Neural progenitor cell (in vitro differentiated cells): ENCODE data around the gene OPCML. TPM values are rescaled to one million over a fixed set of nuclear protein-coding genes. Genes with fewer than 3 reads are reported as not detected.

Experiments
- DNase-seq: peaks from one replicate; pipeline ENCODE4 v3.0.0-alpha.2; 2016; ENCODE audit warnings: low spot score
- H2AFZ ChIP-seq: fragments of 200-600 bp; sonication (generic); replicated peaks from 2 replicates; pipeline ENCODE4 v1.6.1; 2016; ENCODE audit warnings: antibody characterized with exemption
- H3F3A ChIP-seq: fragments of 200-600 bp; sonication (generic); 2 replicates; pipeline ENCODE4 v1.6.1; 2016; ENCODE audit warnings: antibody characterized with exemption, low read depth
- H3K27ac ChIP-seq: fragments of 200-600 bp; sonication (generic); 2 replicates; pipeline ENCODE4 v1.5.1; 2016; ENCODE audit warnings: mild to moderate bottlenecking
- H3K27me3 ChIP-seq: fragments of 200-600 bp; sonication (generic); 2 replicates; pipeline ENCODE4 v1.6.1; 2016; ENCODE audit warnings: mild to moderate bottlenecking, moderate library complexity
- H3K36me3 ChIP-seq: fragments of 200-600 bp; sonication (generic); 2 replicates; pipeline ENCODE4 v1.5.1; 2016
- H3K4me1 ChIP-seq: fragments of 200-600 bp; sonication (generic); 2 replicates; pipeline ENCODE4 v1.6.1; 2016; ENCODE audit warnings: mixed run types
- H3K4me2 ChIP-seq: fragments of 200-600 bp; sonication (generic); 2 replicates; pipeline ENCODE4 v1.6.1; 2016
- H3K4me3 ChIP-seq: fragments of 200-600 bp; sonication (generic); 2 replicates; pipeline ENCODE4 v1.5.1; 2016
- H3K79me2 ChIP-seq: fragments of 200-600 bp; sonication (generic); 2 replicates; pipeline ENCODE4 v1.6.1; 2016; ENCODE audit warnings: low read depth
- H3K9ac ChIP-seq: fragments of 200-600 bp; sonication (generic); 2 replicates; pipeline ENCODE4 v1.6.1; 2016
- H3K9me3 ChIP-seq: fragments of 200-600 bp; sonication (generic); 2 replicates; pipeline ENCODE4 v1.5.1; 2016; ENCODE audit warnings: low read depth
- H4K20me1 ChIP-seq: fragments of 200-600 bp; sonication (generic); 2 replicates; pipeline ENCODE4 v1.6.1; 2016; ENCODE audit warnings: low read depth
- H3K27ac Mint-ChIP-seq: 3 replicates; pipeline ENCODE4 v1.8.0; 2021; ENCODE audit warnings: mixed read lengths
- H3K27me3 Mint-ChIP-seq: 2 replicates; pipeline ENCODE4 v1.8.0; 2022; ENCODE audit warnings: low read depth, mild to moderate bottlenecking, inconsistent platforms, moderate library complexity, mixed read lengths; ENCODE audit not compliant: insufficient read depth
- H3K36me3 Mint-ChIP-seq: 3 replicates; pipeline ENCODE4 v1.8.0; 2021; ENCODE audit warnings: mixed read lengths
- H3K4me1 Mint-ChIP-seq: 3 replicates; pipeline ENCODE4 v1.8.0; 2021; ENCODE audit warnings: mixed read lengths
- H3K4me3 Mint-ChIP-seq: 3 replicates; pipeline ENCODE4 v1.8.0; 2021; ENCODE audit warnings: mild to moderate bottlenecking, moderate library complexity, mixed read lengths
- H3K9me3 Mint-ChIP-seq: 3 replicates; pipeline ENCODE4 v1.8.0; 2020; ENCODE audit warnings: mixed read lengths
- EZH2 ChIP-seq: fragments of 200-600 bp; sonication (generic); IDR thresholded peaks from 2 replicates; pipeline ENCODE4 v1.6.1; 2017; ENCODE audit warnings: antibody characterized with exemption, mild to moderate bottlenecking, moderate library complexity
- EZH2phosphoT487 ChIP-seq: fragments of 200-600 bp; sonication (generic); IDR thresholded peaks from 2 replicates; pipeline ENCODE4 v1.6.1; 2017; ENCODE audit warnings: antibody characterized with exemption
- total RNA-seq: library from RNA; depleted of rRNA; stranded (reverse); fragments of >200 nt; gene quantifications from 2 replicates; pipeline ENCODE4 v1.2.3, GENCODE V29; 2015; ENCODE audit warnings: low replicate concordance
- TF ChIP-seq, protein P1 (sequence below): fragments of 200-600 bp; sonication (generic); IDR thresholded peaks from 2 replicates; pipeline ENCODE4 v1.5.1; 2017; ENCODE audit warnings: antibody characterized with exemption, mild to moderate bottlenecking

Gene OPCML
- total RNA-seq, 1 donor from 2014 or later = 0.02 TPM

DNA sequence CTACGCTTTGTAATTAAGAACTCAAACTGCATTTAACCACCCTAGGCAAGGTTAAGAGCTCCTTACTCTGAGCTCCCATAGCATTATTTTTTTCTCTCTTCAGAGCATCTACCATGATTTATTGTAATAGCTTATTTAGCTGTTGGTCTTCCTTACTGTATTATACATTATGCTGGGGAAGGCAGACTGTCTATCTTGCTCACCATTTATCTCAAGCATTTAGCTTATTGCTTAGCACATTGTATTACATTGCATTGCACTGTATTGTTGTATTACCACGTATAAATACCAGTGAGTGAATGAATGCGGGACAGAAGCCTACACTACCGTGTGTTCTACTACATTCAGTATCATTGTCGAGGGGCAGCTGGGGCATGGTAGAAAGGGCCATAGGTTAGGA is 324.3 kb downstream of the OPCML start:
- Mint-ChIP-seq H3K4me1 (no peaks in the 10 kb centered on the region), H3K36me3 (no peaks in the 10 kb centered on the region), H3K4me3 (no peak overlapping the region), H3K9me3 (peaks cover 4% of the 10 kb centered on the region), H3K27ac (no peak overlapping the region), H3K27me3 (no peaks in the 10 kb centered on the region)
- TF ChIP-seq EZH2phosphoT487 = no peak
- TF ChIP-seq, protein P1, sequence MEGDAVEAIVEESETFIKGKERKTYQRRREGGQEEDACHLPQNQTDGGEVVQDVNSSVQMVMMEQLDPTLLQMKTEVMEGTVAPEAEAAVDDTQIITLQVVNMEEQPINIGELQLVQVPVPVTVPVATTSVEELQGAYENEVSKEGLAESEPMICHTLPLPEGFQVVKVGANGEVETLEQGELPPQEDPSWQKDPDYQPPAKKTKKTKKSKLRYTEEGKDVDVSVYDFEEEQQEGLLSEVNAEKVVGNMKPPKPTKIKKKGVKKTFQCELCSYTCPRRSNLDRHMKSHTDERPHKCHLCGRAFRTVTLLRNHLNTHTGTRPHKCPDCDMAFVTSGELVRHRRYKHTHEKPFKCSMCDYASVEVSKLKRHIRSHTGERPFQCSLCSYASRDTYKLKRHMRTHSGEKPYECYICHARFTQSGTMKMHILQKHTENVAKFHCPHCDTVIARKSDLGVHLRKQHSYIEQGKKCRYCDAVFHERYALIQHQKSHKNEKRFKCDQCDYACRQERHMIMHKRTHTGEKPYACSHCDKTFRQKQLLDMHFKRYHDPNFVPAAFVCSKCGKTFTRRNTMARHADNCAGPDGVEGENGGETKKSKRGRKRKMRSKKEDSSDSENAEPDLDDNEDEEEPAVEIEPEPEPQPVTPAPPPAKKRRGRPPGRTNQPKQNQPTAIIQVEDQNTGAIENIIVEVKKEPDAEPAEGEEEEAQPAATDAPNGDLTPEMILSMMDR = no peak
- TF ChIP-seq EZH2 = no peak
- Histone ChIP-seq H3K9me3 (no peaks in the 10 kb centered on the region), H3K36me3 (no peaks in the 10 kb centered on the region), H3K27me3 (no peaks in the 10 kb centered on the region), H3F3A (no peaks in the 10 kb centered on the region), H3K4me3 (no peak overlapping the region), H2AFZ (no peak overlapping the region), H3K9ac (no peak overlapping the region), H3K4me2 (no peak overlapping the region), H3K4me1 (no peaks in the 10 kb centered on the region), H3K79me2 (no peaks in the 10 kb centered on the region), H4K20me1 (no peaks in the 10 kb centered on the region), H3K27ac (no peak overlapping the region)
- no peak for DNase-seq

DNA sequence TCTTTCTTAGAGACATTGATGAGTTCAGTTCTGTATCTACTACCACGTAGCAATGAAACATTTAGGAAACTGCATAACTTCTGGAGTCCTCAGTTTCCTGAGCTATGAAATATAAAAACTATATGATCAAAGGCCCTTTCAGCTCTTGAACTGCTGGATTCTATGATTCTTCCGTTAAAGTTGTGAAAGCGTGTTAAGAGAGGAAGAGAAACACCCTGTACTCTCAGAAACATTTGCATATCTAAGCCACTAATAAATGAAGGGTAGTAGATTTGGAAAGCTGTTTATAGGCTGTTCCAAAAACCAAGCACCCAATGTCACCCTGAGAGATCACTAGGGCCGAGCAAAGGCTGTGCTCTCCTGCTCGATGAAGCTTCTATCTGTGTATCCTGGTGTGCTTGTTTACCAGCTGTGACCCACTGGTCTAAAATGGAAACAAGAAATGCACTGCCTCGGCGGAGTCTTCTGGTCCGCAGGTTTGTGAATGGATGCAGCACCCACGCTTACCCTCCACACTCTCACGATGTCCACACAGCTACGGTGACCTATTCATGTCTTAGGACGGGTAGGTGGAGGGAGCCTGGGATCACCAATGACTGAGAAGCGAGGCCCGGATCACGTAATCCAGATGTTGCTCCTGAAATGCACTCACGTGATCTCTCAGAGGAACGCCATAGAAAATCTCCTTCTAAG is 325.8 kb downstream of the OPCML start:
- no peak overlapping the region for H3K27ac Mint-ChIP-seq
- TF ChIP-seq EZH2 = no peak
- TF ChIP-seq EZH2phosphoT487 = no peak
- TF ChIP-seq, protein P1 = no peak
- no peak overlapping the region for H2AFZ ChIP-seq
- no peak for DNase-seq
- peaks cover 4% of the 10 kb centered on the region for H3K9me3 Mint-ChIP-seq
- no peaks in the 10 kb centered on the region for H3K36me3 ChIP-seq
- H3K27me3 Mint-ChIP-seq = no peaks in the 10 kb centered on the region
- no peak overlapping the region for H3K27ac ChIP-seq
- H3K79me2 ChIP-seq = no peaks in the 10 kb centered on the region
- no peaks in the 10 kb centered on the region for H3K4me1 Mint-ChIP-seq
- no peak overlapping the region for H3K4me2 ChIP-seq
- H3K36me3 Mint-ChIP-seq = no peaks in the 10 kb centered on the region
- no peaks in the 10 kb centered on the region for H3F3A ChIP-seq
- H3K4me1 ChIP-seq = no peaks in the 10 kb centered on the region
- H3K27me3 ChIP-seq = no peaks in the 10 kb centered on the region
- no peak overlapping the region for H3K4me3 Mint-ChIP-seq
- H3K4me3 ChIP-seq = no peak overlapping the region
- H3K9me3 ChIP-seq = no peaks in the 10 kb centered on the region
- H3K9ac ChIP-seq = no peak overlapping the region
- no peaks in the 10 kb centered on the region for H4K20me1 ChIP-seq

DNA sequence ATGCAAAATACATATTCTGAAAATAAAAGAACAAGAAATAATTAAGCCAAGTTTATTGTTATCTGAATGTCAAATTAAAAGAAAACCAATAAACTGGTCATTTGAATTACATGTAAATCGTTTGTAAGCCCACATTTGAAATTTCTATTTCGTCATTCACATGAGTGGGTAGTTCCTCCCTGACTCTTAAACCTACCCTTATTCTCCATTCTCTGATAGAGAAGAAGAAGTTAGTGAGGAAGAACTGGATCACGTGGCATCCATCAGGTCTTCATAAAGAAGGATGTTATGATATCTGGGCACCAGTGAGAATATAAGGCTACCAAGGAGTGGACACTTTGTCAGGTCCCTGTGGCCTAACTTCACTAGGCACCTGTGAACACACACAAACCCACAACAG is 328.1 kb downstream of the OPCML start:
- Mint-ChIP-seq H3K4me1 (no peaks in the 10 kb centered on the region), H3K27me3 (no peaks in the 10 kb centered on the region), H3K4me3 (no peak overlapping the region), H3K36me3 (no peaks in the 10 kb centered on the region), H3K9me3 (peaks cover 4% of the 10 kb centered on the region), H3K27ac (no peak overlapping the region)
- no peaks in the 10 kb centered on the region for H3K27me3 ChIP-seq
- no peaks in the 10 kb centered on the region for H3K9me3 ChIP-seq
- no peaks in the 10 kb centered on the region for H4K20me1 ChIP-seq
- no peaks in the 10 kb centered on the region for H3K79me2 ChIP-seq
- H3K4me3 ChIP-seq = no peak overlapping the region
- no peak overlapping the region for H3K4me2 ChIP-seq
- TF ChIP-seq, protein P1 = no peak
- TF ChIP-seq EZH2 = no peak
- TF ChIP-seq EZH2phosphoT487 = no peak
- no peak for DNase-seq
- H3K9ac ChIP-seq = no peak overlapping the region
- H3K36me3 ChIP-seq = no peaks in the 10 kb centered on the region
- H3K27ac ChIP-seq = no peak overlapping the region
- no peaks in the 10 kb centered on the region for H3F3A ChIP-seq
- H3K4me1 ChIP-seq = no peaks in the 10 kb centered on the region
- H2AFZ ChIP-seq = no peak overlapping the region
